Measurements from ENCODE around the gene KCNAB1. TPM values are rescaled to one million over a fixed set of nuclear protein-coding genes. Genes with fewer than 3 reads are reported as not detected.
"Not testable (repeated sequence)": the region's sequence is repeated elsewhere in the genome, so short reads cannot be mapped to it uniquely, and the experiment has no call there.

KCNAB1 gene
- total RNA-seq, 2 experiments from 2014 or later = not detected

DNA sequence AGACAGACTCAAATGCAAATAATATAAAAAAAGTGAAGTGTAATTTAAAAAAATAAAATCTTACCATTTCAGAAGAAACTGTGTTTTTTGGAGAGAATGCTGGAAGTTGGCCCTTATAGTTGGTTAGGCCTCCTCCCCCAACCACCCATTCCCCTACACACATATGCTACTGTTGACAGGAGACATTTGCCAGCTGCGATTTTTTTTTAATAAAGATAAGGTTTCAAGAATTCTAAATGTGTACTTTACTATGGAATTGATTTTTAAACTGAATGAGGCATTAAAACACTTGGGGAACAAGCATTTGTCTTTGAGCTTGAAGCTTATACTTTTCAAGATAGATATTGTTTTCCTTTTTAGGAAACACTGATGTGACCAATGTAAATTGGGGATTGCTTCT is 438.9 kb downstream of the KCNAB1 start:
- peaks cover 5% of the 10 kb centered on the region for H3K79me2 ChIP-seq (ENCODE audit: insufficient read depth, low read depth, low read length)
- H3K4me2 ChIP-seq (ENCODE audit: low read length) = no peak overlapping the region
- H3K4me1 ChIP-seq (ENCODE audit: insufficient read depth, low read length, poor library complexity, severe bottlenecking) = no peaks in the 10 kb centered on the region
- no peaks in the 10 kb centered on the region for H3K9me3 ChIP-seq (ENCODE audit: low read length)
- BruUV-seq (replicated peaks) = no TSS peak
- H3K4me3 ChIP-seq (ENCODE audit: low read depth, low read length, poor library complexity, severe bottlenecking) = no peak overlapping the region
- ChIA-PET POLR2A (interaction anchor here (1.0 kb wide), 1 partner anchor 9 kb away, joined by 3 read pairs; no protein-coding TSS in a partner anchor), CTCF (ENCODE audit: unreplicated experiment) (no interaction called here)
- H3K27ac ChIP-seq (ENCODE audit: low read depth, low read length, poor library complexity, severe bottlenecking) = no peak overlapping the region
- no peak overlapping the region for H2AFZ ChIP-seq (ENCODE audit: low read length)
- no peaks in the 10 kb centered on the region for H4K20me1 ChIP-seq (ENCODE audit: insufficient read depth, low read length)
- no peak for TF ChIP-seq EZH2phosphoT487 (IDR thresholded peaks at IDR 0.05; ENCODE audit: borderline replicate concordance, low read depth, low read length)
- TF ChIP-seq, protein P1, sequence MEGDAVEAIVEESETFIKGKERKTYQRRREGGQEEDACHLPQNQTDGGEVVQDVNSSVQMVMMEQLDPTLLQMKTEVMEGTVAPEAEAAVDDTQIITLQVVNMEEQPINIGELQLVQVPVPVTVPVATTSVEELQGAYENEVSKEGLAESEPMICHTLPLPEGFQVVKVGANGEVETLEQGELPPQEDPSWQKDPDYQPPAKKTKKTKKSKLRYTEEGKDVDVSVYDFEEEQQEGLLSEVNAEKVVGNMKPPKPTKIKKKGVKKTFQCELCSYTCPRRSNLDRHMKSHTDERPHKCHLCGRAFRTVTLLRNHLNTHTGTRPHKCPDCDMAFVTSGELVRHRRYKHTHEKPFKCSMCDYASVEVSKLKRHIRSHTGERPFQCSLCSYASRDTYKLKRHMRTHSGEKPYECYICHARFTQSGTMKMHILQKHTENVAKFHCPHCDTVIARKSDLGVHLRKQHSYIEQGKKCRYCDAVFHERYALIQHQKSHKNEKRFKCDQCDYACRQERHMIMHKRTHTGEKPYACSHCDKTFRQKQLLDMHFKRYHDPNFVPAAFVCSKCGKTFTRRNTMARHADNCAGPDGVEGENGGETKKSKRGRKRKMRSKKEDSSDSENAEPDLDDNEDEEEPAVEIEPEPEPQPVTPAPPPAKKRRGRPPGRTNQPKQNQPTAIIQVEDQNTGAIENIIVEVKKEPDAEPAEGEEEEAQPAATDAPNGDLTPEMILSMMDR (conservative IDR thresholded peaks at IDR 0.05; ENCODE audit: low read length) = no peak
- intact Hi-C loops (cut with micrococcal nuclease; ENCODE audit: unreplicated experiment) = no loop called here
- DNase-seq (ENCODE audit: low spot score) = no peak
- no peaks in the 10 kb centered on the region for H3K36me3 ChIP-seq (ENCODE audit: insufficient read depth, low read length)
- no peaks in the 10 kb centered on the region for H3K9me2 ChIP-seq (ENCODE audit: insufficient read depth, low read length)

DNA sequence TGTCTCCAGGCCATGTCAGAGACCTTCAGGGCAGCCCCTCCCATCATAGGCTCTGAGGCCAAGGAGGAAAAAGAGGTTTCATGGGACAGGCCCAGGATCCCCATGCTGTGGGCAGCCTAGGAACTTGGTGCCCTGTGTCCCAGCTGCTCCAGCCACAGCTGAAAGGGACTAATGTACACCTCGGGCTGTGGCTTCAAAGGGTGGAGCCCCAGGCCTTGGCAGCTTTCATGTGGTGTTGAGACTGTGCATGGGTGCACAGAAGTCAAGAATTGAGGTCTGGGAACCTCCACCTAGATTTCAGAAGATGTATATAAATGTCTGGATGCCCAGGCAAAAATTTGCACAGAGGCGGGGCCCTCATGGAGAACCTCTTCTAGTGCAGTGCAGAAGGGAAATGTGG is 441.2 kb downstream of the KCNAB1 start:
- Histone ChIP-seq H3K4me2 (ENCODE audit: low read length) (no peak overlapping the region), H4K20me1 (ENCODE audit: insufficient read depth, low read length) (no peaks in the 10 kb centered on the region), H3K4me3 (ENCODE audit: low read depth, low read length, poor library complexity, severe bottlenecking) (no peak overlapping the region), H3K9me3 (ENCODE audit: low read length) (peaks cover 2% of the 10 kb centered on the region; the same call in 1 of the 2 replicates), H3K9me2 (ENCODE audit: insufficient read depth, low read length) (no peaks in the 10 kb centered on the region), H3K36me3 (ENCODE audit: insufficient read depth, low read length) (no peaks in the 10 kb centered on the region), H3K4me1 (ENCODE audit: insufficient read depth, low read length, poor library complexity, severe bottlenecking) (no peaks in the 10 kb centered on the region), H3K79me2 (ENCODE audit: insufficient read depth, low read depth, low read length) (no peaks in the 10 kb centered on the region), H2AFZ (ENCODE audit: low read length) (no peak overlapping the region; the same call in 1 of the 2 replicates), H3K27ac (ENCODE audit: low read depth, low read length, poor library complexity, severe bottlenecking) (no peak overlapping the region)
- intact Hi-C loops (cut with micrococcal nuclease; ENCODE audit: unreplicated experiment) = no loop called here
- no peak for DNase-seq (ENCODE audit: low spot score)
- POLR2A ChIA-PET = interaction anchor here (1.5 kb wide), 1 partner anchor 9 kb away, joined by 4 read pairs; no protein-coding TSS in a partner anchor
- no peak for TF ChIP-seq EZH2phosphoT487 (IDR thresholded peaks at IDR 0.05; ENCODE audit: borderline replicate concordance, low read depth, low read length)
- TF ChIP-seq, protein P1 (conservative IDR thresholded peaks at IDR 0.05; ENCODE audit: low read length) = no peak
- no TSS peak for BruUV-seq (replicated peaks)
- CTCF ChIA-PET (ENCODE audit: unreplicated experiment) = no interaction called here

DNA sequence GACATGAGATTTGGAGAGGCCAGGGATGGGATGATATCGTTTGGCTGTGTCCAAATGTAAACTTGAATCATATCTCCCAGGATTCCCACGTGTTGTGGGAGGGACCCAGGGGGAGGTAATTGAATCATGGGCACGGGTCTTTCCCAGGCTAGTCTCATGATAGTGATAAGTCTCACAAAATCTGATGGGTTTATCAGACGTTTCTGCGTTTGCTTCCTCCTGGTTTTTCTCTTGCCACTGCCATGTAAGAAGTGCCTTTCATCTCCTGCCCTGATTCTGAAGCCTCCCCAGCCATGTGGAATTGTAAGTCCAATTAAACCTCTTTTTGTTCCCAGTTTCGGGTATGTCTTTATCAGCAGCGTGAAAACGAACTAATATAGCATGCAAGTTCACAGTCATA is 442.1 kb downstream of the KCNAB1 start:
- H2AFZ ChIP-seq (ENCODE audit: low read length); H3K4me2 ChIP-seq (ENCODE audit: low read length); H4K20me1 ChIP-seq (ENCODE audit: insufficient read depth, low read length); intact Hi-C loops (cut with micrococcal nuclease; ENCODE audit: unreplicated experiment); H3K27ac ChIP-seq (ENCODE audit: low read depth, low read length, poor library complexity, severe bottlenecking); H3K4me1 ChIP-seq (ENCODE audit: insufficient read depth, low read length, poor library complexity, severe bottlenecking); POLR2A ChIA-PET; BruUV-seq (replicated peaks); H3K79me2 ChIP-seq (ENCODE audit: insufficient read depth, low read depth, low read length); H3K9me2 ChIP-seq (ENCODE audit: insufficient read depth, low read length); H3K9me3 ChIP-seq (ENCODE audit: low read length); DNase-seq (ENCODE audit: low spot score); H3K4me3 ChIP-seq (ENCODE audit: low read depth, low read length, poor library complexity, severe bottlenecking); H3K36me3 ChIP-seq (ENCODE audit: insufficient read depth, low read length); CTCF ChIA-PET (ENCODE audit: unreplicated experiment): not testable (repeated sequence)

Measured in OCI-LY7 (cell line).